ENCODE measurements around the gene CABP1.

CABP1 gene

DNA sequence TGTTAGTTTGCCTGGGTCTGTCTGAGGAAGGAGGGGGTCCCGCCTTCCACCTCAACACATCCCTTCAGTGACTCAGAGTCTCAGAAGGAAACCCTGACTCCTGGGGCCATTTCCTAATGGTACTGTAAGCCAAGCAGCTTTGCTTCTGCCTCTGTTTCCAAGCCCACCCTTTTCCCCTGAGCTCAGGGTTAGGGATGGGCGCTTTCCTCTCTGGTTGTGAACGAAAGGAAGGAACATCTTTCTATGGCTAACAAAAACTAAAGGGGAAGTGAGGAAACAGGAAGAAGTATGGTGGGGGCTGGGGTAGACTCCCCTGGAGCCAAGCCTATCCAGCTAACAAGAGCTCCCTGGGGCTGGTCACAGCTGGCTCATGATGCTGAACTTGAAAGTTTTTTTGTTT lies 58.2 kb downstream of the CABP1 start:
- DNase-seq, result no peak

DNA sequence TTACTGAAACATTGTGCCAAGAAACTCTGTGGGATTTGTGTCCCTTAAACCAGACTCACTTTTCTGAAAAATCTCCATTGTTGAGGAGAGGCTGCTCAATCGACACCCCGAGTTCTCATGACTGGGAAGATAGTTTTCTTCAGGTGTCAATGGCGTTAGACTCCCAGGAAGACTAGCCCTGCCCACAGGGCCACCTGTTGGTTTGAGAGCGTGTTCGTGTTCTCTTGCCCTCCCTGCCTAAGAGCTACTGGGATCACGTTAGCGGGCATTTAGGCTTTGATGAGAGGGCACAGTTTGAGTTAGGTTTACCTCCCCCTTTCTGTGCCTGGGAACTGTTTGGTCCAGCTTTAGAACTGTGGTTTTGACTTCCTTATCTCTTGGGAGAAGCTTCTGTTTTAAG lies 59.1 kb downstream of the CABP1 start:
- no peak for DNase-seq

GRCh38 chr12:120700886-120701285 lies 60.5 kb downstream of the CABP1 start:
- DNase-seq, result no peak

DNA sequence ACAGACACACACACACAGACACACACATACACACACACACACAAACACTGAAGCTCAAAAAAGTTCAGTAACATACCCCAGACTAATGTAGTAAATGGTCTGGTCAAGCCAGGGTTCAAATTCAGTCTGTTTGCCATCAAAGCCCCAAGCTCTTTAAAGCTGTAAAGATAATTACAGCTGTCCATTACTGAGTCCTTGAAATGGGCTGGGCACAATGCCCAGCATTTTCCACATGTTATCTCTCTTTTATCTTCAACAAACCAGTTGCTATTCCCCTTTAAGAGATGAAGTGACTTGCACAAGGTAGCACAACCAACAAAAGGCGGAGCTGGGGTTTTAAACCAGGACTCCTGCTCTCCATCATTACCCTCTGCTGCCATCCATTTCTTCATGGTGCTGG lies 62.2 kb downstream of the CABP1 start:
- no peak for DNase-seq

DNA sequence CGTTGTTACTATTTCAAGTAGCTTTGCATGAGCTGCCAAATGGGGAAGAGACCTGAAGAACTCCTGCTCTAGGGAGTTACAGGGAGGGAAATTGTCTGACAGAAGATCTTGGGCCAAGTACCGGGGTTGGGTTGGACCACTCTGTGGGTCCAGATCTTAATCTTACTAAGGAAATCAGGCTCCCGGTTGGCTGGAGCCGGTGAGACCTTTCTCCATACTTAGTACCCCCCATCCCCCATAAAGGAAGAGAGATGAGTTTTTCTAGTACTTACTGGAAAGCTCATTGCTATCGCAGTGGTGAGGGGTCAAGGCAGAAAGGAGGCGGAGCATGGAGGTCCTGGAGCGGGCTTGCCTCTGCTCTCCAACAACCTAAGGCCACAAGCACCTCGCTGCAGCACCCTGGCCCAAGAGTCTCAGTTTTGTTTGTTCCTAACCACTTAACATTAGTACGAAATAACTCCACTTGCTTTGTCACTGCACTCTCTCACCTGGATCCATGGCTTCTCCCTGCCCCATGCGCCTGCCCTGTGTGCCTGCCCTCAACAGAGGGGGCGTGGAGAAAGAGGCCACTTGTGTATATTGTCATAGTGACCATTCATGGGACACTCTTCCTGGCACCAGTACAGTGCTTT lies 63.0 kb downstream of the CABP1 start:
- DNase-seq, result no peak

DNA sequence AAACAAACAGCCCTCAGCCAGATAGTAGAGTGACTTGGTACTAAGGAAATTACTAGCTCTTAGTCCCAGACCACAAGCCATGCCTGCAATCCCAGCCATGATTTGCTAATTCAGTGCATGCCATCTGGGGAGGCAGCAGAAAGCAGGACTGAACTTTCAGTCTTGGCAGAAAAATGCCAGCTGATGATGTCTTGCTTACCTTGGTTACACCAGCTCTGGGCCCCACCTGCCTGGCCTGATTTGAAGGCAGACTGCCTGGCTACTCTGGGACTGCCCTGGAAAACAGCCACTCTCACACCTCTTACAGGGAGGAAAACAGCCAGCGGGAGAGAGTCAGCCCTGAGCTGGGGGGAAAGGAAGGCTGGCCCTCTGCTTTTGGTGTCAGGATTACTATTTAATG lies 65.2 kb downstream of the CABP1 start:
- no peak for DNase-seq

- no peak for DNase-seq
Observed at GRCh38 chr12:120706029-120706428, 65.6 kb downstream of the CABP1 start.

DNA sequence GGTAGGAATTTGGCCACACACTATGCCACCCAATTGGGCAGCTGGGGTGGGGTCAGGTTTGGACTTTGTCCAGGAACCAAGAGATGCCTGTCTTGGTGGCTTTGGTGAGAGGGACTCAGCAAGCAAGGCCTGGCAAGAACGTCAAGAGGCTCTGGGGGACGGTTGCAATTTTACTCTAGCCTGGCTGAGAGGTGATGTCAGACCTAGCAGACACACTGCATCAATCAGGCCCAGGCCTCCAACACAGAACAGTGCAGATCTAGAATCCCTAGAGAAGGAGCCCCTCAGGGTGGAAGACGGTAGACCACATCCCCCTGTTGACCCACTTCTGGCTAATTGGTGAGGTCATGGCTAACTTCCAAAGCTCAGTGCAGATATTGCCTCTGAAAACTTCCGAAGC lies 68.2 kb downstream of the CABP1 start:
- DNase-seq, result no peak

DNA sequence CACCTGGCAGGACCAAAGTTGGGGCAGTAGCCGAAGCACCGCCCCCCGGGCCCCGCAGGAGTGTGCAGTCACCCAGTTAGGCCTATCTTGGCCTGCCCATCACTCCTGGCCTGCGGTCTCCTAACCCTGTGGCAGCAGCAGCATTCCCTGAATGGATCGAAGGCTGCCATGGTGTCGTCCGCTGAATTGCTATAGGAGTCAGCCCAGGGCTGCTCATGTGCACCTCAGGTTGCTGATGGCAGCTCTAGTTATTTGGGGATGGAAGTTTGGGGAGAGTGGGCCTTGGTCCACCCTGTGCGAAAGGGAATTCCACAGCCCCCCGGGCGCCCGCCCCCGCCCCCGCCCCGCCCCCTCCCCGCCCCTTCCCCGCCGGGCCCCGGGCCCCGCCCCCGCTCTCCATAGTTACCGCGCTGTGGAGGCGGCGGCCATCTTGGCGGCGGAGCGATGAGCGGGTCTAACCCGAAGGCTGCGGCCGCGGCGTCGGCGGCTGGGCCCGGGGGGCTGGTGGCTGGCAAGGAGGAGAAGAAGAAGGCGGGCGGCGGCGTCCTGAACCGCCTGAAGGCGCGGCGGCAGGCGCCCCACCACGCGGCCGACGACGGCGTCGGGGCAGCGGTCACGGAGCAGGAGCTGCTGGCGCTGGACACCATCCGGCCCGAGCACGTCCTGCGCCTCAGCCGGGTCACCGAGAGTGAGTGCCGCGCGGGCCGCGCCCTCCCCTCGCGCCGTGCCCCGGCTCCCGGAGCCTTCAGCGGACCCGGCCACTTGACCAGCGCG lies 69.8 kb downstream of the CABP1 start, which contains the start of gene UNC119B:
UNC119B (plus strand) TSS at position 428 of the 774 bp plus-strand sequence; CDS start at position 445, 17 bp downstream.
- peak; percentile 84 for DNase-seq

- peak; percentile 51 for DNase-seq
Observed at GRCh38 chr12:120710805-120711296, 70.4 kb downstream of the CABP1 start.

- no peak for DNase-seq
Observed at GRCh38 chr12:120711411-120711810, 71.0 kb downstream of the CABP1 start.

DNA sequence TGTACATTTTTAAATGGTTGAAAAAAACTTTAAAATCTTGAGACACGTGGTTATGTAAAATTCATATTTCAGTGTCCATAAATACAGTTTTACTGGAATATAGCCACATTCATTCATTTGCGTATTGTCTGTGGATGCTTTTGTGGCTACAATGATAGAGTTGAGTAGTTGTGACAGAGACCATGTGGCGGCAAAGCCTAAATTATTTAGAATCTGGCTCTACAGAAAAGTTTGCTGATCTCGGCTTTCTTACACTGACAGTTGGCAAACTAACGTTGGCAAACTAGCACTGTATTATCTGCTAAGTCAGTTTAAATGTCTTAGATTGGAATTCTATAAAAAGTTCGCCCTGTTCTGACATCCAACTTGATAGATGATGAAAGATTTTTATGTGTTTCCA lies 72.2 kb downstream of the CABP1 start:
- DNase-seq, result no peak

- peak; percentile 78 for DNase-seq
Observed at GRCh38 chr12:120713861-120714482, 73.5 kb downstream of the CABP1 start.

All from stimulated activated CD8-positive, alpha-beta memory T cell treated with anti-CD3 and anti-CD28 coated beads, Interleukin-4, amount 100 ng/mL, for 48 hours (primary cell).